Measurements from ENCODE around the gene APH1A. TPM values are rescaled to one million over a fixed set of nuclear protein-coding genes. Genes with fewer than 3 reads are reported as not detected.
"Not testable (repeated sequence)": the region's sequence is repeated elsewhere in the genome, so short reads cannot be mapped to it uniquely, and the experiment has no call there.

Gene APH1A
- total RNA-seq, result 10 to 100 TPM; 41.2 to 63.8 (median 54.9) TPM

- in situ Hi-C loops (cut with MboI; ENCODE audit: low sequenced_read_pairs in 4 of 4) (no loop called here), intact Hi-C loops (cut with DNase I; ENCODE audit: low total_unique reads) (loop anchor here (1.0 kb wide), 3 partner anchors 13 to 33 kb away; partner anchors contain the start of genes ANP32E and CIART)
- Histone ChIP-seq H3K27ac (peak within 1 kb of the TSS; percentile 94 to 99 (median 98)), H3K9me3 (no peaks in the 10 kb centered on the region), H3K4me3 (peak within 1 kb of the TSS; percentile 69 to 99 (median 94)), H3K4me1 (peaks cover 10 to 40% of the 10 kb centered on the region in 2 donors), H3K36me3 (peaks cover 2 to 32% of the 10 kb centered on the region in 2 donors), H3K27me3 (no peaks in the 10 kb centered on the region)
- ATAC-seq, result peak; percentile 95 to 96
- DNase-seq, result peak; percentile 97 to 98
- peak; percentile 76 to 83 for TF ChIP-seq POLR2A (IDR thresholded peaks at IDR 0.05)
- TF ChIP-seq, protein P1, sequence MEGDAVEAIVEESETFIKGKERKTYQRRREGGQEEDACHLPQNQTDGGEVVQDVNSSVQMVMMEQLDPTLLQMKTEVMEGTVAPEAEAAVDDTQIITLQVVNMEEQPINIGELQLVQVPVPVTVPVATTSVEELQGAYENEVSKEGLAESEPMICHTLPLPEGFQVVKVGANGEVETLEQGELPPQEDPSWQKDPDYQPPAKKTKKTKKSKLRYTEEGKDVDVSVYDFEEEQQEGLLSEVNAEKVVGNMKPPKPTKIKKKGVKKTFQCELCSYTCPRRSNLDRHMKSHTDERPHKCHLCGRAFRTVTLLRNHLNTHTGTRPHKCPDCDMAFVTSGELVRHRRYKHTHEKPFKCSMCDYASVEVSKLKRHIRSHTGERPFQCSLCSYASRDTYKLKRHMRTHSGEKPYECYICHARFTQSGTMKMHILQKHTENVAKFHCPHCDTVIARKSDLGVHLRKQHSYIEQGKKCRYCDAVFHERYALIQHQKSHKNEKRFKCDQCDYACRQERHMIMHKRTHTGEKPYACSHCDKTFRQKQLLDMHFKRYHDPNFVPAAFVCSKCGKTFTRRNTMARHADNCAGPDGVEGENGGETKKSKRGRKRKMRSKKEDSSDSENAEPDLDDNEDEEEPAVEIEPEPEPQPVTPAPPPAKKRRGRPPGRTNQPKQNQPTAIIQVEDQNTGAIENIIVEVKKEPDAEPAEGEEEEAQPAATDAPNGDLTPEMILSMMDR (IDR thresholded peaks at IDR 0.05 in 4 of 5, conservative IDR thresholded peaks at IDR 0.05 in 1 of 5), result no peak
Measured at GRCh38 chr1:150268705-150269403, at the start of gene APH1A. APH1A (minus strand) TSS chr1:150269016; CDS start chr1:150268810, 206 bp downstream.

DNA sequence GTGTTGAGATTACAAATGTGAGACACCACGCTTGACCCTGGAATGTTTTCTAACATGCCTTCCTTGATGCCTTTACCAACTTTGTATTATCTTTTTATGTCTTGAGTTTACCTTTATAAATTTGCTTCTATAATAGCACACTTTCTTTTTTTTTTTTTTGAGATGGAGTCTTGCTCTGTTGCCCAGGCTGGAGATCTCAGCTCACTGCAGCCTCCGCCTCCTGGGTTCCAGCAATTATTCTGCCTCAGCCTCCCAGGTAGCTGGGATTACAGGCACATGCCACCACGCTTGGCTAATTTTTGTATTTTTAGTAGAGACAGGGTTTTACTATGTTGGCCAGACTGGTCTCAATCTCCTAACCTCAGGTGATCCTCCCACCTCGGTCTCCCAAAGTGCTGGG, 45.9 kb upstream of the APH1A start:
- not testable (repeated sequence) for H3K9me3 ChIP-seq, ATAC-seq, H3K27me3 ChIP-seq

GRCh38 chr1:150311762-150312161, 42.9 kb upstream of the APH1A start:
- no peak for DNase-seq
- ATAC-seq, result no peak
- intact Hi-C loops (cut with DNase I; ENCODE audit: low total_unique reads), result no loop called here
- Histone ChIP-seq H3K4me1 (no peaks in the 10 kb centered on the region), H3K4me3 (no peak overlapping the region), H3K9me3 (no peaks in the 10 kb centered on the region), H3K27me3 (no peaks in the 10 kb centered on the region), H3K36me3 (peaks cover 0 to 7% of the 10 kb centered on the region in 2 donors), H3K27ac (no peak overlapping the region)
- in situ Hi-C loops (cut with MboI; ENCODE audit: low sequenced_read_pairs in 4 of 4), result no loop called here
- TF ChIP-seq, protein P1 (IDR thresholded peaks at IDR 0.05 in 4 of 5, conservative IDR thresholded peaks at IDR 0.05 in 1 of 5), result no peak
- no peak for TF ChIP-seq POLR2A (IDR thresholded peaks at IDR 0.05)

More for the DNA sequence above, 45.9 kb upstream of the APH1A start:
- intact Hi-C loops (cut with DNase I; ENCODE audit: low total_unique reads); DNase-seq; H3K4me1 ChIP-seq; H3K36me3 ChIP-seq; in situ Hi-C loops (cut with MboI; ENCODE audit: low sequenced_read_pairs in 4 of 4); H3K27ac ChIP-seq; H3K4me3 ChIP-seq: not testable (repeated sequence)

GRCh38 chr1:150309758-150310508, 41.1 kb upstream of the APH1A start:
- intact Hi-C loops (cut with DNase I; ENCODE audit: low total_unique reads), result no loop called here
- in situ Hi-C loops (cut with MboI; ENCODE audit: low sequenced_read_pairs in 4 of 4), result no loop called here
- no peak overlapping the region for H3K27ac ChIP-seq
- H3K9me3 ChIP-seq, result no peaks in the 10 kb centered on the region
- H3K4me3 ChIP-seq, result no peak overlapping the region
- no peaks in the 10 kb centered on the region for H3K27me3 ChIP-seq
- peaks cover 0 to 7% of the 10 kb centered on the region in 2 donors for H3K36me3 ChIP-seq
- ATAC-seq, result no peak
- H3K4me1 ChIP-seq, result no peaks in the 10 kb centered on the region
- DNase-seq, result no peak
- TF ChIP-seq, protein P1 (IDR thresholded peaks at IDR 0.05 in 4 of 5, conservative IDR thresholded peaks at IDR 0.05 in 1 of 5), result no peak
- no peak for TF ChIP-seq POLR2A (IDR thresholded peaks at IDR 0.05)

- H3K4me3 ChIP-seq; H3K36me3 ChIP-seq; in situ Hi-C loops (cut with MboI; ENCODE audit: low sequenced_read_pairs in 4 of 4): not testable (repeated sequence)
Measured at GRCh38 chr1:150308585-150308984, 39.8 kb upstream of the APH1A start.

More at GRCh38 chr1:150308585-150308984, 39.8 kb upstream of the APH1A start:
- intact Hi-C loops (cut with DNase I; ENCODE audit: low total_unique reads); H3K27ac ChIP-seq; H3K4me1 ChIP-seq; ATAC-seq; DNase-seq; H3K9me3 ChIP-seq; H3K27me3 ChIP-seq: not testable (repeated sequence)
